ENCODE measurements around the gene SYT2. TPM values are rescaled to one million over a fixed set of nuclear protein-coding genes. Genes with fewer than 3 reads are reported as not detected.

SYT2 gene
- total and polyA plus RNA-seq, 10 of the 15 experiments (the other 5 are each of a cell fraction or from before 2014, with no cell fraction given): not detected

DNA sequence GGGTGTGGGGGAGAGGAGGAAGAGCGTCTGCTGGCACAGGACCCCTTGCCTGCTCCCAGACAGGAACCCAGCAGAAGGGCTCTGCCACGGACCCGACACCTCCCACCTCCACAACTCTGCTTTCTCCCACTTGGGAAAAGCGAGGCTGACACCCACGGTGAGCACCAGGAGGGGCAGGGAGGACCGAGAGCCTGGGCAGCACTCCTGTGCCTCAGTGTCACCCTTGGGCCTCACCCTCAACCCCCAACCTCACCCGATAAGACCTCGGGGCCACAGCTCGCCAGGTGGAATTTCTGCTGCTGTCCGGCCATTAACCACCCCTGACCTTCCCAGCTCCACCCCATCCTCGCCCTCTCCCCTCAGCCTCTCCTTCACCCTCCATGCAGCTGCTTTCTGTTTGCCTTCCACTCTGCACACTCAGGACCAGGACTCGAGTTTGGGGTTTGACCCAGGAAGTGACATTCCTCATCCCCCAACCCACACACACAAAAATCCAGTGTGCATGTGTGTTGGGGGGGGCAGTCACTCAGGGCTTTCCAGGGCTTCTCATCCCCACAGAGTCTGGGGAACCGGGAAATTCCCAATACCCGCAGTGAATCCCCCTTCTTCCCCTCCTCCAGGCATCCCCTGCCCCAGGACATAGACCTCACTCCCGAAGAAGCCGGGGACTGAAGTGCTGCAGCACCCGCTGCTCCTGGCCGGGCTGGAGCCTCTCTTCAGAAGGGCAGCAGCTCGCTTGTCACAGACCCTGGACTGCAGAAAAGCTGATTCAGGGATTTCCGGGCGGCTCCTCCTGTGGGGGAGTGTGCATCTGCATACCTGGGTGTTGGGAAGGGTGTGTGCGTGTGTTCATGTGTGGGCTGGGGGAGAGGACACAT is 65.8 kb downstream of the SYT2 start:
- H3K27me3 ChIP-seq (replicated peaks in 1 of 2; ENCODE audit: control insufficient read depth in 2 of 2, insufficient read depth in 2 of 2, low read length in 1 of 2): peaks cover 6% of the 10 kb centered on the region in 2 experiments
- POLR2A ChIA-PET: no interaction called here
- intact Hi-C loops (cut with micrococcal nuclease; ENCODE audit: unreplicated experiment): no loop called here
- SMC1A ChIA-PET (ENCODE audit: uncharacterized antibody, unreplicated experiment): no interaction called here
- no peaks in the 10 kb centered on the region for H3K79me2 ChIP-seq (ENCODE audit: control insufficient read depth, insufficient read depth, low read length)
- no peaks in the 10 kb centered on the region for H3K36me3 ChIP-seq (ENCODE audit: control insufficient read depth in 2 of 2, insufficient read depth in 2 of 2, low read length in 1 of 2)
- H3K27ac ChIP-seq (ENCODE audit: control insufficient read depth, insufficient read depth): no peak overlapping the region
- FAIRE-seq (no peak), DNase-seq (ENCODE audit: low read depth, low spot score) (no peak), ATAC-seq (peak; percentile 15; the same call in 1 of the 3 replicates)
- no peak overlapping the region for H3K9ac ChIP-seq (ENCODE audit: control insufficient read depth, insufficient read depth, low read length)
- no peak overlapping the region for H2AFZ ChIP-seq (ENCODE audit: control insufficient read depth, low read depth, low read length)
- H4K20me1 ChIP-seq (ENCODE audit: control insufficient read depth, insufficient read depth): no peaks in the 10 kb centered on the region
- no TSS peak for BruUV-seq (replicated peaks)
- H3K4me1 ChIP-seq (ENCODE audit: control insufficient read depth, insufficient read depth, low read length): no peaks in the 10 kb centered on the region
- in situ Hi-C loops (cut with MboI): no loop called here
- CTCF ChIA-PET: no interaction called here
- no peak overlapping the region for H3K4me2 ChIP-seq (ENCODE audit: control insufficient read depth, insufficient read depth)
- RAD21 ChIA-PET (ENCODE audit: unreplicated experiment): no interaction called here
- H3K4me3 ChIP-seq: no peak overlapping the region
- H3K9me3 ChIP-seq (replicated peaks; ENCODE audit: control insufficient read depth, insufficient read depth, low read length): no peaks in the 10 kb centered on the region; the same call in 2 of the 3 replicates
- WGBS (ENCODE audit: insufficient coverage, insufficient replicate concordance, low lambda C conversion rate, missing lambda C conversion rate): 5% methylated on average over 22 of the region's 22 CpGs
- no peak for TF ChIP-seq BHLHE40 (IDR thresholded peaks at IDR 0.05; ENCODE audit: borderline replicate concordance in 1 of 2, low read depth in 2 of 2, low read length in 1 of 2)
- no peak for TF ChIP-seq MYC (IDR thresholded peaks at IDR 0.05; ENCODE audit: insufficient read depth, insufficient read length, insufficient replicate concordance, low read length, severe bottlenecking)
- TF ChIP-seq SREBF1 (IDR thresholded peaks at IDR 0.05; ENCODE audit: low read length): no peak
- TF ChIP-seq CHD1 (IDR thresholded peaks at IDR 0.05; ENCODE audit: low read depth, low read length): no peak
- TF ChIP-seq RELB (IDR thresholded peaks at IDR 0.05; ENCODE audit: low read depth): no peak
- TF ChIP-seq RBBP5 (conservative IDR thresholded peaks at IDR 0.05): no peak
- TF ChIP-seq, protein P1, sequence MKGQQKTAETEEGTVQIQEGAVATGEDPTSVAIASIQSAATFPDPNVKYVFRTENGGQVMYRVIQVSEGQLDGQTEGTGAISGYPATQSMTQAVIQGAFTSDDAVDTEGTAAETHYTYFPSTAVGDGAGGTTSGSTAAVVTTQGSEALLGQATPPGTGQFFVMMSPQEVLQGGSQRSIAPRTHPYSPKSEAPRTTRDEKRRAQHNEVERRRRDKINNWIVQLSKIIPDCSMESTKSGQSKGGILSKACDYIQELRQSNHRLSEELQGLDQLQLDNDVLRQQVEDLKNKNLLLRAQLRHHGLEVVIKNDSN (IDR thresholded peaks at IDR 0.05; ENCODE audit: borderline replicate concordance, extremely low read length, insufficient read depth, low read depth, low read length): no peak
- TF ChIP-seq, protein P2, sequence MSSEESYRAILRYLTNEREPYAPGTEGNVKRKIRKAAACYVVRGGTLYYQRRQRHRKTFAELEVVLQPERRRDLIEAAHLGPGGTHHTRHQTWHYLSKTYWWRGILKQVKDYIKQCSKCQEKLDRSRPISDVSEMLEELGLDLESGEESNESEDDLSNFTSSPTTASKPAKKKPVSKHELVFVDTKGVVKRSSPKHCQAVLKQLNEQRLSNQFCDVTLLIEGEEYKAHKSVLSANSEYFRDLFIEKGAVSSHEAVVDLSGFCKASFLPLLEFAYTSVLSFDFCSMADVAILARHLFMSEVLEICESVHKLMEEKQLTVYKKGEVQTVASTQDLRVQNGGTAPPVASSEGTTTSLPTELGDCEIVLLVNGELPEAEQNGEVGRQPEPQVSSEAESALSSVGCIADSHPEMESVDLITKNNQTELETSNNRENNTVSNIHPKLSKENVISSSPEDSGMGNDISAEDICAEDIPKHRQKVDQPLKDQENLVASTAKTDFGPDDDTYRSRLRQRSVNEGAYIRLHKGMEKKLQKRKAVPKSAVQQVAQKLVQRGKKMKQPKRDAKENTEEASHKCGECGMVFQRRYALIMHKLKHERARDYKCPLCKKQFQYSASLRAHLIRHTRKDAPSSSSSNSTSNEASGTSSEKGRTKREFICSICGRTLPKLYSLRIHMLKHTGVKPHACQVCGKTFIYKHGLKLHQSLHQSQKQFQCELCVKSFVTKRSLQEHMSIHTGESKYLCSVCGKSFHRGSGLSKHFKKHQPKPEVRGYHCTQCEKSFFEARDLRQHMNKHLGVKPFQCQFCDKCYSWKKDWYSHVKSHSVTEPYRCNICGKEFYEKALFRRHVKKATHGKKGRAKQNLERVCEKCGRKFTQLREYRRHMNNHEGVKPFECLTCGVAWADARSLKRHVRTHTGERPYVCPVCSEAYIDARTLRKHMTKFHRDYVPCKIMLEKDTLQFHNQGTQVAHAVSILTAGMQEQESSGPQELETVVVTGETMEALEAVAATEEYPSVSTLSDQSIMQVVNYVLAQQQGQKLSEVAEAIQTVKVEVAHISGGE (CRISPR knock-in tag; IDR thresholded peaks at IDR 0.05): no peak
- no peak for TF ChIP-seq RELA (IDR thresholded peaks at IDR 0.05; ENCODE audit: borderline replicate concordance, partially characterized antibody)
- TF ChIP-seq PRDM15 (CRISPR knock-in tag; IDR thresholded peaks at IDR 0.05): no peak
- TF ChIP-seq IKZF2 (IDR thresholded peaks at IDR 0.05): no peak
